HCEC 1CT (cell line): Measurements from ENCODE around the gene CPD.
"Not testable (repeated sequence)": the region's sequence is repeated elsewhere in the genome, so short reads cannot be mapped to it uniquely, and the experiment has no call there.

ENCODE experiments used
- DNase-seq: peaks from one replicate; pipeline ENCODE4 v3.0.0-alpha.2; 2017

Gene CPD

DNA sequence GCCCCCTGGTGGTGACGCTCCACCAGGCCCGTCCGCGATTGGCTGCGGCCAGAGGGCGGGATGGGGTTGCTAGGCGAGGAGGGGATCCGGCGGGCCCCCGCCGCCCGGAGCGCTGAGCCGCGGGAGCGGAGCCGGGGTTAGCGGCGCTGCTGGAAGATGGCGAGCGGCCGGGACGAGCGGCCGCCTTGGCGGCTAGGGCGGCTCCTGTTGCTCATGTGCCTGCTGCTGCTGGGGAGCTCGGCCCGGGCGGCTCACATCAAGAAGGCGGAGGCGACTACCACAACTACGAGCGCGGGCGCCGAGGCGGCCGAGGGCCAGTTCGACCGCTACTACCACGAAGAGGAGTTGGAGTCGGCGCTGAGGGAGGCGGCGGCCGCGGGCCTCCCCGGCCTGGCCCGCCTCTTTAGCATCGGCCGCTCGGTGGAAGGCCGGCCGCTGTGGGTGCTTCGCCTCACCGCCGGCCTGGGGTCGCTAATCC, at the start of gene CPD:
CPD (plus strand) TSS at position 103 of the 478 bp plus-strand sequence; CDS start at position 157, 54 bp downstream.
- peak; percentile 90 for DNase-seq

DNA sequence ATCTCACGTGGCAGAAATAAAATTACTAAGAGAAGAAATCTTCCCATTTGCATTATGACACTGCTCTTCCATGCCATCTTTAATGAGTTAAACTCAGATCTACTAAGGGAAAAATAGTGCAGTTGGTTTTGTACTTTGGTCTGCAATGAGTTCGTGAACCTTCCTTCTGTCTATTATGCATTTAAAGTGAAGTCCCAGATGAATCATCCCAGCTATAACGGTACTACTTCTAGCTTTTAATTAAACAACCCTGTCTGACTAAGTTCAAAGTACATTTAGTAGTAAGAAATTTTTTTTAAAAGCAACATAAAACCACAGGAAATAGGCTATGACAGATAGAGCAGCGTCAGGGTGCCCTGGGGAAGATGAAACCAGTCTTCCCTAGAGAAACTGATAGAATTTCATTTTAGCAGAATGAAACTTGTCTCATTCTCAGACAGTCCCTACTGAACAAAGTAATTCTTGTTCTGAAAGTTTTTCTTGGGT, 46.6 kb upstream of the CPD start:
- DNase-seq: peak; percentile 80

DNA sequence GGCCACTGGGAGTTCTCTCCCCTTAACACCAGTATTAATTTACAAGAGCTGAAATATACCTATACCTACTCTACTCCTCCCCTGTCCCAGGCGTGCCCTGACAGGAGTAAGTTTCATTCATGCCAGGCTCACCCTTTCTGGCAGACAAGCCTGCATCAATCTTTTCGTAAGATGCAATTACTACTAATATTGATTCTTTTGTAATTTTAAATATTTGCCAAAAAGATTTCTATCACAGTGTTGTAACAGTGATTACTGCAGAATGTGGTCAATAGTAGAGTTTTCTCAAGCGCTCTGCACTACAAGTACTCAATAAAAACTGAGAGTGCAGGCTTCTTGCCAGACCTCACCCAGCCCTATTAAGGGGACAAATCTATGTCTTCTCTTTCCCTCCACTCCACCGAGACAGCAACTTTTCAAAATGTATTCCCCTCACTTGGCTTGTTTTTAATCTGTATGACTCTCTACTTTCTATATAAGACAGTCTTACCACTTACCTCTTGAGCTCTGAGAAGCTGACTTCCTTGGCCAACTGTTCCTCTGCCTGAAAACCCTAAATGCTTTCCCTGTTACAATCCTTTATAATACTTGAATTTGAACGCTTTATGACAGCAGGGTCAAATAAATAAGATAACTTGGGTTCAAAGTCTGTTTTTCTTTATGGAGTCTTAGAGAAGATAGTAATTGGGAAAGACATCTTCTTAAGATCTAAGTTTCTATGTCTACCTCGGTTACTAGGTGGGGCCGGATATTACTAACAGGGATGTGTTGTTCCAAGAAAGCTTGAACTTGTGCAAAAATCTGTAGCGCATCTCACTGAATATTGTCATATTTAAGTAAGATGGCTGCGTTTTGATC, 45.0 kb upstream of the CPD start, which contains the start of gene TMIGD1:
TMIGD1 (minus strand) TSS at position 555 of the 858 bp plus-strand sequence. CDS start 1,924 bp downstream, outside the sequence.
- DNase-seq: no peak

DNA sequence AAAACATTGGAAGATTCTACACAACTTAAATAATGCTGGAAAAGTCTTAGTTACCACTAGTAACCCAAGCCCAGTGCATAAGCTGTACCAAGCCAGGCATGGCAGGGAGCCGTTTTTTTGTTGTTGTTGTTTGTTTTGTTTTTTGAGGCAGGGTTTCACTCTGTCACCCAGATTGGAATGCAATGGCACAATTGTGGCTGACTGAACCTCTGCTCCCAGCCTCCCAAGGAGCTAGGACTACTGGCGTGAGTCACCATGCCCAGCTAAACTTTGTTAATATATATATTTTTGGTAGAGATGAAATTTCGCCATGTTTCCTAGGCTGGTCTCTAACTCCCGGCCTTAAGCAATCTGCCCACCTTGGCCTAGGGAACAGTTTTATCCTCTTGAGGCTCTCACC, 44.3 kb upstream of the CPD start:
- no peak for DNase-seq

DNA sequence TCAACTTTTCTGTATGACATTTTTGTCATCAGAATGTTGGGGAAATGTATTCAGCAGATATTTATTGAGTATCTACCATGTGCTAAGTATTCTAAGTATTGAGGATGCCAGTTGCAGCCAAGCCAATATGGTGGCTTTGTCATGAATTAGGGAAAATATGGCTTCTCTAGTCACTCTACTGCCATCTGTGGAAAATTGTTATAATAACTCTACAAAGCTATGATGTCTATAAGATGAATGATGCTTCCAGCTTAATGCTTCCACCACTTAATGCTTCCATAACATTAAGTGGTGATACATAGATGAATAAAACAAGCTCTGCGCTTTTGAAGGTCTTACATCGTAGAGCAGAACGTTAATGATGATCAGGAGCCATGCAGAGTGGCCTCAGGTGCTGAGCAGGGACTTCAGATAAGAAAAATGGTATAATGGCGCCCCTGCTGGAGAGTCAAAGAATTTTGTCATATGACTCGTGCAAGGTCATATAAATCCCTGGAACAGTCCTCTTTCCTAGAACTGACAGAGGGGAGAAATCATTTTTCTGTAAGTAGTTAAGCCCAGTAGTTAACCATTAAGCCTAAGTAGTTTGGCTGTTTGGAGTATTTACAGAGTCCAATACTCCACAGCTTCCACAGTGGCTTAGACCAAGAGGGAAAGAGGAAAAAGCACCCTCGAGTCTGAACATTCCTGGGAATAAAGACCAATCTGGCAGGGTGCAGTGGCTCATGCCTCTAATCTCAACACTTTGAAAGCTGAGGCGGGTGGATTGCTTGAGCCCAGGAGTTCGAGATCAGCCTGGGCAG, 42.2 kb upstream of the CPD start:
- peak; percentile 64 for DNase-seq

DNA sequence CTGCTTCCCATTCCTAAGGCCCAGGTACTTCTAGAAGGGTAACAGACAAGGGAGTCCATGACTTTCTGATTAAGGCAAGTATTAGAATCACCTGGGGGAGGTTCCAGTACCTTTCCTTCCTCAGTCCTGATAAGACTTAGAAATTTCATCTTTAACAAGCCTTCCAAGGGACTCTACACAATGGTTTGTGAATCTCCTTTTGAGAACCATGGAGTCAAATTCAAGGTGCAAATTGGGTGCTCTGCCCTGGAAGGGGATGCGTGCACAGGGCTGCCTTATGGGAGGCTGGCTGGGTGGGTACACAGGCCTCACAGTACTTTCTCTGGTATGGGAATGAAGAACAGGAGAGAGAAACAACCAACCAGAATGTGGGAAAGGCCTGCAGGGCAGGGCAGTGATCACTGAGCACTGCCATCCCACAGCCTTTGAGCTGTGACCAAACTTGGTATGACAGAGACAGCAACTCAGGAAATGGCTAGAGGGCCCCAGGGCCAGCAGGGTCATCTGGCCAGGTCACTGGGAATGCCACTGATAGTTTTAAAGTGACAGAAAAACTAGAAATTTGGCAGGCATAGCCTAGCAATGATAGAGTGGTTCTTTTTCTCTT, 41.2 kb upstream of the CPD start:
- DNase-seq: no peak

DNA sequence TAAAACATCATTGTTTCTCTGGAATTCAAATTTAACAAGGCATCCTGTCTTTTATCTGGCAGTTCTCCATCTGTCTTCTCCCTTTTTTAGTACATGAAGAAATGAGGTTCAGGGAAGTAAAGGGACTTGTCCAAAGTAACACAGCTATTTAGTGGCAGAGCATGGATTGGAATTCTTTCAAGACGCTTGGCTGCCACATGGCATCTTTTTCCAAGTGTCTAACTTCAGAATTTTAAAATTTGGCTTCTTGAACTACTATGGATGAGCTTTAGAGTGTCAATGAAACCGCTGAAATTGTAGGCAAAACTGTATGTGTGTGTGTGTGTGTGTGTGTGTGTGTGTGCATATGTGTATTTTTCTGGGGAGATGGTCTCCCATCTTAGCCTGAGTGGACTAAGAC, 39.6 kb upstream of the CPD start:
- DNase-seq: no peak

DNA sequence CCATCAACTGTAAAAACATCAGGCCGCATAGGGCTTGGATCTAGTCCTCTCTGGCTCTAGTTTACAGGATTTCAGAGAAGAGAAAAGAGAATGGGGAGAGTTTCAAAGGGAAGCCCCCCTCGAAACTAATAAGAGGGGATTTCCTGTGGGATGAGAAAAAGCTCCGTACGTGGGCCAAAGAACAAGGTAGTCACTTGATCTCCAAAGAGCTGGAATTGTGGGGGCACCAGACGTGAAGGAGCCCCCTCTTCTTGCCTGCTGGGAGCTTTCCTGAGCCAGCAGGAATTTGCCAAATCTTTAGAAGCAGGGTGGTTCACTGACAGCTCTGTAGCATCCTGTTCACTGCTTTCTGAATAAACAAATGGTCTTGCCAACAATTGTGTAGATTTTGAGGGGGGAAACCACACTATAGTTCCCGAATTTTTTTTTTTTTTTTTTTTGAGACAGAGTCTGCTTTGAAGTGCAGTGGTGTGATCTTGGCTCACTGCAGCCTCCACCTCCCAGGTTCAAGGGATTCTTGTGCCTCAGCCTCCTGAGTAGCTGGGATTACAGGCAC, 37.8 kb upstream of the CPD start:
- DNase-seq: no peak

DNA sequence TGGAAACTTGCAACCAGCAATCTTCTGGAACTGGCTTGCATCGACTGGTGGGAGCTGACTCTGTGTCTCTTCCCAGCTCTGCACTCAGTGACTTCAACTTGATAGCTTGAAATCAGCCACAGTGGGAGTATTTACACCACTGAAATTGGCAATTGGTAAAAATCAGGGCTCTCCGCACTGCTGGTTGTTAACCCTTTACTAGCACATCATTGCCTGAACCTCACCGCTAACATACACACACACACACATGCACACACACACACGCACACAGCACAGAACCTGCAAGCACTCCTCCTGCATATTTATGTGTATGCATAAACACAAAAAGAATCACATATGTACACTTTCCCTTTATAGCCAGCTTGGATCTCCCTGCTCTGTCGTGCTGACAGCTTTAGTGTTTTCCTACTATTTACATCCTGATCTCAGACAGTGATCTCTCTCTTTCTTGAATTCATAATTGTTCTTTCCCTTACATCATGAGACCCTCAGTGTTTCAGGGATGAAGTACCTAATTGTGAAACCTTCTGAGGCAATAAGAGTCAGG, 37.0 kb upstream of the CPD start:
- DNase-seq: no peak

DNA sequence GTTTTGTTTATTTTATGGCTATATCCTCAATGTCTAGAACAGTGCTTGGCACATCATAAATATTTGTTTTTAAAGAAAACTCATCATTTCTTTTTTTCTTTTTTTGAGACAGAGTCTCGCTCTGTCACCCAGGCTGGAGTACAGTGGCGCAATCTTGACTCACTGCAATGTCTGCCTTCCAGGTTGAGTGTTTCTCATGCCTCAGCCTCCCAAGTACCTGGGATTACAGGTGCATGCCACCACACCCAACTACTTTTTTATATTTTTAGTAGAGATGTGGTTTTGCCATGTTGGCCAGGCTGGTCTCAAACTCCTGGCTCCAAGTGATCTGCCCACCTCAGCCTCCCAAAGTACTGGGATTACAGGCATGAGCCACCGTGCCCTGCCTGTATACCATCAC, 35.5 kb upstream of the CPD start:
- DNase-seq: not testable (repeated sequence)

DNA sequence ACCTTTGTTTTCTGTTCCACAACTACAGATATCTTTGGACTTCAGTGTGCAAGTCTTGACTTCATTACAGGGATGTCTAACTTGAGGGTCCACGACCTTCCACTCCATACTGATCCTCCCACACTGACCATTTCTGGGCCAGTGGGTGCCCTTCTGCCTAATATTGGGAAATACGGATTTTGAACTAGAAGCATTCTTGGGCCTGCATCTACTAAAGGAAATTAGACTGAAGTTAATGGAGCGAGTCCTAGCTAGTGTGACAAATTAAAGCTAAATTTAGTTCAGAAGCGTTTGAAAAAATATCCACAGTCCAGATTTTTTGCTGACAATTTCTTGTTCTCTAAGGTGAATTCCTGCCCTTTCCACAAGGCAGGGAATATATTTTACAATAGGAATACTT, 34.9 kb upstream of the CPD start:
- DNase-seq: no peak

DNA sequence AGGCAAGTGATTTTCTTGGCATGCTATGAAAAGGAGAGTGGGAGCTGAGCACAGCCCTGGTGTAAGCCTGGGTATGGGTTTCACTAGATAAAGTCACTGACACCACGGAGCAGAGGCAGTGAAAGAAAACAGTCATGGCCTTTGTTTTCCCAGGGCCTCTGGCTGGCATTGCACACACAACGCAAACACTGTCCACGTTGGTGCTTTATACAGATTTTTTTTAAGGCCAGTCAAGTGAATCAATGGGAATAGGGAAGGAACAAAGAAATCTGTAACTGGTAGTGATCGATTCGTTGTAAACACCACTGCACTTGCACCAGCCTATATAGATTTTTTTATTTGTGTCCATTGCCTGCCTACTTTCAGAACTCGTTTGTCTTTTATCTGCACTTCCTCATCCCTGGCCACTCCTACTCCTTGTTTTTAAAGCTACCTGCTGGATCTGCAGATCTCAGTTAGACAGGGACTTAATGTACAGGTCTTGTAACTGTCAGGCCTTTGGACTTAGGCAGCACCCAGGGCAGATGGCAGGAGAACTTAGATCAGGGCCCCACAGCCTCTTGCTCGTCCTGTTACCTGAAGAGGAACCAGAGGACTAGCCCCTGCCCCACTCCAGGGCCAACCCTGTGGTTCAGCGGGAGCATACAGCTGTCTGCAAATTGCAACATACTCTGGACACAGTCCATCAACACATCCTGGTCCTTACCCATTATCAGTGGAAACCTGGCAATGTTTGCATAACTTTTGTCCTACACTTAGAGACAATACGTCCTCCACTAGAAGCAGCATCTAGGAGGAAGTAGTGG, 34.2 kb upstream of the CPD start:
- DNase-seq: peak; percentile 48

DNA sequence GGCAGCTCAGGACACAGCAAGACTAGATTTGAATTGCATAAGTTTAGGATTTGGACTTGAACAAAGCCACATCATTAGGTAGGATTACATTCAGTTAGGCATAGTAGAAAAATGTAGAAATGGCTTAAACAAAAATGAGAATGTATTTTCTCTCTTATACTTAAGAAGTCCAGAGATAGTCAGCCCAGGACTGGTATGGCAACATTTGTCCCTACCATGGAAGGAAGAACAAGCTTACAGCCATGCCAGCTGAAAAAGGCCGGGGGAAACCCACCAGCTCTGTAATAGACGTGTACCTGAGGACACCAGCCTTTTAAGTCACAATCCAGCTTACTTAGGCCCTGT, 33.7 kb upstream of the CPD start:
- DNase-seq: no peak

DNA sequence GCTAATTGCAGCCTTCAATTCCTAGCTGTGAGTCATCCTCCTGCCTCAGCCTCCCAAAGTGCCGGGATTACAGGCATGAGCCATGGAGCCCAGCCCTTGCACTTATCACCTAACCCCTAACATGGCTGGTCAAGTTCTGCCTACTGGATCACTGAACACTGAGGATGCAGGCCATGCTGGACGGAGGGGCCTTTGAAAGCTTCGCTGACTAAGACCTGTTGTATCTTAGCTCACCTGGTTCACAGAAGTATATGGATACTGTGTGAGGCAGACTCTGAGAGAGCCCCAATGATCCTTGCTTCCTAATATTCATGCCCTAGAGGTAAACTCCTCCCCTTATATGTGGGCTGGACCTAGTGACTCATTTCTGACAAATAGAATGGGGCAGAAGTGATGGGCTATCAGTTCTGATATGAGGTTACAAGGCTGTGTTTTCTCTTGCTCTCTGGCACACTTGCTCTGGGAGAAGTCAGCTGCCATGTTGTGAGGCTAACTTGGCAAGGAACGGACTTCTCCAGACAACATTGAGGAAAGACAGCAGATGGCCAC, 33.1 kb upstream of the CPD start:
- DNase-seq: no peak

DNA sequence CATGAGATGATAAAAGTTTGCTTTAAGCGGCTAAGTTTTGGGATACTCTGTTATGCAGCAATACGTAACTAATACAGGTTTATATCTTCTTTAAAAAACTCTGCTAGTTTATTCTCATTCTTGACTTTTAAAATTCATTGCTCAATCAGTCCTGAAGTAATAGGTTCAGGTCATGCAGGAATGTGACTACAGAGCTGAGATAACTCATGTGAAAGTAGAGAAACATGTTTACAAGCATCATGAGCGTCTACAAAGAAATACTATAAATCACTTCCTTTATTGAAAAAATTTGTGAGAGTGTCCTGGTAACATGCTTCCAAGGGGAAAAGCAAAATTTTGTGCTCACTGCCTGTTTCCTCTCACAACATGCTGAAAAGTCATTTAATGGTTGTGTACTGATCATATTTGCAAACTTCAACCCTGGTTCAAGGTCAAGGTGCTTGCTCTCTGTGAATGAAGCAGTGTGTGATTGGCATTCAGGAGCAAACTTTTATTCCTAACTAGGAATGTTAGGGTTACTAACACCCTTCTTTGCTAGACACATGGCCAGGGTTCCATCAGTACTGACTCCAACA, 32.4 kb upstream of the CPD start:
- no peak for DNase-seq

DNA sequence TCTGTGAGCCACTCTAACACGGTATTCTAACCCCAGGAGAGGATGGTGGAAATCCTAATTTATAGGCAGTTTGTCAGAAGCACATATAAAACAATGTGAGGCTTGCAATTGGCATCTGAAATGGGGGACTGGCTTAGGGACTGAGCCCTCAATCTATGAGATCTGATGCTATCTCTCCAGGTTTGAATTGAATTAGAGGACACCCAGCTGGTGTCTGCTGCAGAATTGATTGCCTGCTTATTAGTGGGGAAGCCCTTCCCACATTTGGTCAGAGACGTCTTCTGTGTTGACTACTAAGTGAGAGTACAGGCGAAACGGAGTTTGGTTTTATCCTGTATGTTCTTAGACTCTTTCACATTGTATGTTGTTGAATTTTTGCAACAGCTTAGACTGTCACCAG, 31.2 kb upstream of the CPD start:
- no peak for DNase-seq

DNA sequence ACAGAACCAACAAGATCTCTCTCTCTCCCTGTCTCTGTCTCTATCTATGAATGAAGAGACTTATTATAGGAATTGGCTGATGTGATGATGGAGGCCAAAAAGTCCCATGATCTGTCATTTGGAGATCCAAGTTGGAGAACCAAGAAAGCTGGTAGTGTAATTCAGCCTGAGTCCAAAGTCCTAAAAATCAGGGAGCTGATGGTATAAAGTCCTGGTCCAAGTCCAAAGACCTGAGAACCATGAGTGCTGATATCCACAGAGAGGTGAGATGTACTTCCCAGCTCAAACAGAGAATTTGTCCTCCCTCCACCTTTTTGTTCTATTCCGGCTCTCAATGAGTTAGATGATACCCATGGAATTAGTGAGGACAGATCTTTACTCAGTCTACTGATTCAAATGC, 29.5 kb upstream of the CPD start:
- no peak for DNase-seq

DNA sequence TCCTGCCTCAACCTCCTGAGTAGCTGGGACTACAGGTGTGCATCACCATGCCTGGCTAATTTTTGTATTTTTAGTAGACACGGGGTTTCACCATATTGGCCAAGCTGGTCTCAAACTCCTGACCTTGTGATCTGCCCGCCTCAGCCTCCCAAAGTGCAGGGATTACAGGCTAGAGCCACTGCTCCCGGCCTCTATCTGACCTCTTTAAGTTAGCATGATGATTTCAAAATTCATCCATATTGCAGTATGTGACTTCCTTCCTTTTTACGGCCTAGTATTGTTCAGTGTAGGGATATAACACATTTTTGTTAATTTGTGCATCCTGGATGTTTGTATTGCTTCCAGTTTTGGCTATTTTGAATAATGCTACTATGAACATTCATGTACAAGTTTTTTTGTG, 27.5 kb upstream of the CPD start:
- not testable (repeated sequence) for DNase-seq

DNA sequence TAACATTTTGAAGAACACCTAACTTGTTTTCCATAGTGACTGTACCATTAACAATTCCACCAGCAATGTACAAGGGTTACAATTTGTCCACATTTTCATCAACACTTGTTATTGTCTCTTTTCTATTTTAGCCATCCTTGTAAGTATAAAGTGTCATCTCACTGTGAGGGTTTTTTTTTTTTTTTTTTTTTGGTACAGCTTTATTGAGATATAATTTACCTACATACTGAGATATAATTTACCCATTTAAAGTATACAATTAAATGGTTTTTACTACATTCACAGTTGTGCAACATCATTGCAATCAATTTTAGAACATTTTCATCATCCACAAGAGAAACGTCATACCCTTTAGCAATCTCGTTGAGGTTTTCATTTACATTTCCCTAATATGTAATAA, 27.0 kb upstream of the CPD start:
- DNase-seq: no peak

DNA sequence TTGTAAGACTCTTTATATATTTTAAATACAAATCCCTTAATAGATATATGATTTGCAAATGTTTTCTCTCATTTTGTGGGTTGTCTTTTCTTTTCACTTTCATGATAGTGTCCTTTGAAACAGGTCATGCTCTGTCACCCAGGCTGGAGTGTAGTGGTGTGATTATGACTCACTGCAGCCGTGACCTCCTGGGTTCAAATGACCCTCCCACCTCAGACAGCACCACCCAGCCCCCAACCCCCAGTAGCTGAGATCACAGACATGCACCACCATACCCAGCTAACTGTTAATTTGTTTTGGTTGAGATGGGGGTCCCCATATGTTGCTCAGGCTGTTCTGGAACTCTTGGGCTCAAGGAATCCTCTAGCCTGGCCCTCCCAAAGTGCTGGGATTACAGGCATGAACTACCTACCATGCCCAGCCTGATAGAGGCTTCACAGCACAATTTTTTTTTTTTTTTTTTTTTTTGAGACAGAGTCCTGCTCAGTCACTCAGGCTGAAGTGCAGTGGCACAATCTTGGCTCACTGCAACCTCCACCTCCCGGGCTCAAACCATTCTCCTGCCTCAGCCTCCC, 26.4 kb upstream of the CPD start:
- no peak for DNase-seq

DNA sequence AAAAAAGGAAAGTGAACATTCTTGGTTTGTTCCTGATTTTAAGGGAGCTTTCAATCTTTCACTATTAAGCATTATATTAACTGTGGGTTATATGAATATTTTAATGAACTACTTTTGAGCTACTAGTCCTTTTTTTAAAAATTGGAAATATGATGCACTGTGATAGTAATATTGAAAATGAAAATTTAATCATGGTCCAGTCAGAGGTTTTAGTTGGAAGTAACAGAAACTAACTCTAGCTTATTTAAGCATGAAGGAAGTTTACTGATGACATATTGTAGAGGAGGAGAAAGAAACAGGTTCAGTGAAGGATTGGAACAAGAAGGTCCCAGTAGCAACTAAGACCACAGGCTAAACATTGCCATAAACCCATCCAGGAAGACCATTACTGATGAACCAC, 24.0 kb upstream of the CPD start:
- no peak for DNase-seq
